HUES64 (cell line): Measurements from ENCODE around the gene FZR1.
"Not testable (repeated sequence)": the region's sequence is repeated elsewhere in the genome, so short reads cannot be mapped to it uniquely, and the experiment has no call there.

Experiments used
- H3K27ac ChIP-seq: 2 replicates; pipeline ENCODE4 v1.7.0; 2013; ENCODE audit warnings: low read depth, low read length, inconsistent platforms
- H3K27me3 ChIP-seq: 2 replicates; pipeline ENCODE4 v1.6.1; 2013; ENCODE audit warnings: mild to moderate bottlenecking, low read length; ENCODE audit not compliant: insufficient read depth
- H3K36me3 ChIP-seq: 2 replicates; pipeline ENCODE4 v1.6.1; 2013; ENCODE audit warnings: mild to moderate bottlenecking, low read length; ENCODE audit not compliant: insufficient read depth
- H3K4me1 ChIP-seq: 2 replicates; pipeline ENCODE4 v1.6.1; 2013; ENCODE audit warnings: mild to moderate bottlenecking, low read length, moderate library complexity; ENCODE audit not compliant: insufficient read depth
- H3K4me3 ChIP-seq: 2 replicates; pipeline ENCODE4 v1.5.1; 2013; ENCODE audit warnings: mild to moderate bottlenecking, low read length, moderate library complexity
- H3K9ac ChIP-seq: 2 replicates; pipeline ENCODE4 v1.6.1; 2013; ENCODE audit warnings: mild to moderate bottlenecking, low read depth, low read length
- H3K9me3 ChIP-seq: 2 replicates; pipeline ENCODE4 v1.6.1; 2013; ENCODE audit warnings: low read depth, low read length; ENCODE audit not compliant: insufficient read depth
- WGBS: fragments of 150-250, 120-280 bp; methylation state at CpG from one replicate; pipeline ENCODE4 v1.1.7; 2013; ENCODE audit warnings: missing lambda C conversion rate; 5-methylcytosine and 5-hydroxymethylcytosine counted together

Gene FZR1

DNA sequence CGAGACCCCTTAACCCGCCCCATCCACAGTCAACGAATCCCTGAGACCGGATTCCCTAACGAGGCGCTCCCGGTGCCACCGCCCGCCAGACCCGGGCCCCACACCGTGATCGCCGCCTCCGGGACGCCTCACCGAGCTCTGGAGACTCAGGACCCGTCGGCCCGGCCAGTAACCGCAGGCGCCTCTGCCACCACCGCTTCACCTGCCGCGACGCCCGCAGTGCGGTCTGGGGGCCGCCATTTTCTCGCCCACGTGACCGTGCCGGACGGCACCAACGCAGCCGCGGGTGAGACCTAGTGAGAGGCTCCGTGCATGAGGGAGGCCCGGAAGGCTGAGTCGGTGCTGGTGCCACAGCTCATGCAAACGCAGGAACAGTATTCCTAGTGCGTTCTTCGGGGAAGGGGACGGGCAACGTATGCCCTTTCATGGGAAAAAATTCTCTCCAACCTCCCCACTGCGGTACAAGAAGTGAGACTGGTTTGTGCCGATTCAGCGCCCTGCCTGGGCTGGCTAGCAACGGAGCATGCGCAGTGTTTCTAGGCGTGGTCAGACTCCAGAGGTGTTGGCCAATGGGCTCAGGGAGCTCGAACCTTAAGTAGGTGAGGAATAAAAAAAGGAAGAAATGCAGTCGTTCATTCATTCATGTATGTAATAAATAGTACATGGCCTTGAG is 5.5 kb upstream of the FZR1 start, which contains the start of gene DOHH:
TSS of gene DOHH (minus strand) at position 246 of the 673 bp plus-strand sequence. CDS start 3,860 bp downstream, outside the sequence.
- Histone ChIP-seq H3K27ac (peak within 1 kb of the TSS; percentile 97), H3K4me3 (peak within 1 kb of the TSS; percentile 96), H3K9ac (peak within 1 kb of the TSS; percentile 98), H3K4me1 (no peaks in the 10 kb centered on the region; the same call in 1 of the 2 replicates), H3K27me3 (no peaks in the 10 kb centered on the region), H3K9me3 (no peaks in the 10 kb centered on the region), H3K36me3 (peaks cover 19% of the 10 kb centered on the region)
- WGBS: under 1% methylated on average over 52 of the region's 52 CpGs

DNA sequence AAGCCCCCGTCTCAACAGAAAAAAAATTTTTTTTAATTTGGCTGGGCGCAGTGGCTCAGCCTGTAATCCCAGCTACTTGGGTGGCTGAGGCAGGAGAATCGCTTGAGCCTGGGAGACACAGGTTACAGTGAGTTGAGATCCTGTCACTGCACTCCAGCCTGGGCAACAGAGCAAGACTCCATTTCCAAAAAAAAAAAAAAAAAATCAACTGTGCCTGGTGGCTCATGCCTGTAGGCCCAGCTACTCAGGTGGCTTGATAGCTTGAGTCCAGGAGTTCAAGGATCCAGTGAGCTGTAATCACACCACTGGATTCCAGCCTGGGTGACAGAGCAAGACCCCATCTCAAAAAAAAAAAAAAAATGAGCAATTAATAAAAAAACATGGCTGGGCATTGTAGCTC is 4.3 kb upstream of the FZR1 start:
- H3K27ac ChIP-seq: no peak overlapping the region
- no peaks in the 10 kb centered on the region for H3K27me3 ChIP-seq
- no peak overlapping the region for H3K4me3 ChIP-seq
- H3K9ac ChIP-seq: no peak overlapping the region
- no peaks in the 10 kb centered on the region; the same call in 1 of the 2 replicates for H3K4me1 ChIP-seq
- no peaks in the 10 kb centered on the region for H3K9me3 ChIP-seq
- H3K36me3 ChIP-seq: peaks cover 7% of the 10 kb centered on the region
- WGBS: 95% methylated on average over 3 of the region's 3 CpGs

DNA sequence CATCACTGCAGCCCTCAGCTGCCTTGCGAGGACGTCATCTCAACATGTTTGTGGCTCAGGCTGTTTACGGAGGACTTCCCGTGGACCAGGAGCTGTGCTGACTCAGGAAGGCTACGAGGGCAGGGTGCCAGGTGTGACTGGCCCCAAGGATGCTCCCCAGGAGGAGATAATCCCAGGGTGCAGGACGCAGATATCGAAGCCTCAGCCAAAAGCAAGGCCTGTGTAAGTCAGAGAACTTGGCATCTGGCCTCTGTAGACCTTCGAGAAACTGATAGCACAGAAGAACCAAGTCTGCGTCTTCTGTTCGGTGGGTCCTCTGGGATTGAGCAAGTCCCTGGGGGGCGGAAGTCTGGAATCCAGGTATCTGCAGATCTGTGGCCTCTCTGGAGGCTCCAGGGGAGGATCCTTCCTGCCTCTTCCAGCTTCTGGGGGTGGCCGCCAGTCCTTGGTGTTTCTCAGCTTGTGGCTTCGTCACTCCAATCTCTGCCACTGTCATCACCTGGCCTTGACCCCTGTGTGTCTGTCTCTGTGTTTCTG is 3.0 kb upstream of the FZR1 start:
- 91% methylated on average over 13 of the region's 13 CpGs for WGBS
- H3K4me1 ChIP-seq: peaks cover 2% of the 10 kb centered on the region; the same call in 1 of the 2 replicates
- H3K27me3 ChIP-seq: no peaks in the 10 kb centered on the region
- H3K9ac ChIP-seq: no peak overlapping the region
- no peak overlapping the region for H3K27ac ChIP-seq
- H3K36me3 ChIP-seq: no peaks in the 10 kb centered on the region
- no peaks in the 10 kb centered on the region for H3K9me3 ChIP-seq
- no peak overlapping the region for H3K4me3 ChIP-seq

DNA sequence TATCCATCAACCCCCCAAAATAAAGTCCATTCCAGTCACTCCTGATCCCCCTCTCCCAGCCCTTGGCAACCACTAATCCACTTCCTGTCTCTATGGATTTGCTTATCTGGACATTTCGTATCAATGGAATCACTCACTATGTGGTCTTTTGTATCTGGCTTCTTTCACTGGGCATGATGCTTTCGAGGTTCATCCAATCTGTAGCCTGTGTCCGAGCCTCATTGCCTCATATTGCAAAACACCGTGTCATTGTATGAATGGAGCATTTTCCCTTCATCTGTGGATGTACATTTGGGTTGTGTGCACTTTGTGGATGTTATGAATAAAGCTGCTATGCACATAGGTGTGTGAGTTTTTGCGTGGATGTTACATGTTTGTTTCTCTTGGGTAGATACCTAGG is 1.4 kb upstream of the FZR1 start:
- Histone ChIP-seq H3K9ac (no peak overlapping the region), H3K4me1 (peaks cover 2% of the 10 kb centered on the region; the same call in 1 of the 2 replicates), H3K4me3 (no peak overlapping the region), H3K27ac (no peak overlapping the region), H3K36me3 (peaks cover 9% of the 10 kb centered on the region; the same call in 1 of the 2 replicates), H3K27me3 (no peaks in the 10 kb centered on the region), H3K9me3 (no peaks in the 10 kb centered on the region)
- WGBS: 93% methylated on average over 5 of the region's 5 CpGs

DNA sequence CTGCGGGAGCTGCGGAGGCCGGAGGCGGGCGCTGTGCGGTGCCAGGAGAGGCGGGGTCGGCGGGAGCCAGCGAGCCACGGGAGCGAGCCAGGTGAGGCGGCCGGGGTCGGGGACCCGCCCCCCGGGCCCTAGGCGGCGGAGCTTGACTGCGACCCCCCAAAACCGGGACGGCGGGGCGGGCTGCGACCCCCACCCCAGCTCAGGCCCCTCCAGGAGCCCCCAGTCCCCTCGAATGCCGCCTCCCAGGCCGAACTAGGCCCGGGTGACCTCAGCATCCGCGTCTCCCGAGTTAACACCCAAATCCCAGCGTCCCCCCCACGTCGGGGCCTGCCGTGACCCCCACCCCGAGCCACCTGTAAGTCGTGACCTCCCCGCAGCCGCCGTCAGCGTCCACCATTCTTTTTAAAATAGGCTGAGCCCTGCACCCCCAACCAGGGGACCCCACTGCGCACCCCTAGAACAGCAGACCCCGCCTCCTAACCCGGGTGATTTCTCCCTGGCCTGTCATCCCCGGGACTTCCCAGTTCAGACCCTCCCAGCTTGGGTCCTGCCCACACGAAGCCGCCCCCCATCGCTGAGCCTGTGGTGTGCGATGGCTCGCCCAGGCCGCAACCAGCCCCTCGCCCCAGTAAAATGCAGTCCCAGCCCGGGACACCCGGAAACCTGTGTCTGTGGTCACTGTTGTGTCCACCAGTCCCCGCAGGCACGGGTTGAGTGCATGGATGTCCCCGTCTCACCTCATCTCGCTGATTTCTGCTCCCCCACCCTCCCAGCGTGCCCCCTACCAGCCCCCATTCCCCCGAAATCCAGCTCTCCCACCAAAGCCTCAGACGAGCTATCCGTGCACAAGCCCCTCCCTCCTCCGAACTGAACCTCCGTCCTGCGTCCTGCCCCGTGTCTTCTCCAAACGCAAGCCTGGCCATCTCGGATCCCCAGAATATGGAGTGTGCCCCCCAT is 551 bp downstream of the FZR1 start:
- Histone ChIP-seq H3K4me1 (peaks cover 2% of the 10 kb centered on the region; the same call in 1 of the 2 replicates), H3K27ac (peak overlapping the region; percentile 28; the same call in 1 of the 2 replicates)

DNA sequence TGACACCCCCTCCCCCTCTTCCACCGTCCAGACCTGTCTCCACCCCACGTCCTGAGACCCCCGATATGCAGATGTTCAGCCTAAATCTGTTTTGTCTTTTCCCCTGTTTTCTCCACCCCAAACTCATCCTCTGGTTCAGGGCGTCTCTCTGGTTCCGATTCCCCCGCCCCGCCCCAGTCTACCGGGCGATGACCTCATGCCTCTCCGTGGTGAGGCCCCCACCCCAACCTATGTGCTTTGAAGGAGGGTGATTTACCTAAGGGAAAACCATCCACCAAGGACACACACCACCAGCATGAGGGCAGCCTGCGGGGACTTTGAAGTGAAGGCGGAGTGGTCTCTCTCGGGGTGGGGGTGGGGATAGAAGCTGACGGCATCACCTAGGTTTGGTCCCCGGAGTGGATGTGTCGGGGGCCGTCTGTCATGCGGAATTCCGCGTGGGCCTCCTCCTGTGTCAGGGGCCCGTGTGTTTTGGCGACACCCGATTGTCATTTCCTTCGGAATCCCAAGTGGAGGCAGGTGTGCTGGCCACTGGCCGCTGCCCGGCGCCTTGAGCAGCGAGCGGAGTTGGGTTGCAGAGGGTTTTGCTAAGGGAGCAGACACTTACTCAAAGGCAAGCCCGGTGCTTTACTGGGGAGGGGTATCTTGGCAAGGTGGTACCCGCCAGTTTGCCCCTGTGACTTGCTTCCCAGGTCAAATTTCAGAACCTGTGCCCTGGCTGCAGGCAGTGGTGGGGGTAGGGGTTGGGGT is 1.4 kb downstream of the FZR1 start:
- Histone ChIP-seq H3K4me3 (peak overlapping the region; percentile 72), H3K27me3 (no peaks in the 10 kb centered on the region), H3K27ac (no peak overlapping the region), H3K9me3 (no peaks in the 10 kb centered on the region), H3K36me3 (peaks cover 19% of the 10 kb centered on the region; the same call in 1 of the 2 replicates), H3K9ac (peak overlapping the region; percentile 42; the same call in 1 of the 2 replicates), H3K4me1 (peaks cover 2% of the 10 kb centered on the region; the same call in 1 of the 2 replicates)
- 12% methylated on average over 26 of the region's 31 CpGs for WGBS

More for the DNA sequence above, 551 bp downstream of the FZR1 start:
- Histone ChIP-seq H3K9me3 (no peaks in the 10 kb centered on the region), H3K36me3 (peaks cover 19% of the 10 kb centered on the region; the same call in 1 of the 2 replicates), H3K9ac (peak overlapping the region; percentile 70), H3K4me3 (peak overlapping the region; percentile 72), H3K27me3 (no peaks in the 10 kb centered on the region)
- WGBS: under 1% methylated on average over 69 of the region's 69 CpGs

DNA sequence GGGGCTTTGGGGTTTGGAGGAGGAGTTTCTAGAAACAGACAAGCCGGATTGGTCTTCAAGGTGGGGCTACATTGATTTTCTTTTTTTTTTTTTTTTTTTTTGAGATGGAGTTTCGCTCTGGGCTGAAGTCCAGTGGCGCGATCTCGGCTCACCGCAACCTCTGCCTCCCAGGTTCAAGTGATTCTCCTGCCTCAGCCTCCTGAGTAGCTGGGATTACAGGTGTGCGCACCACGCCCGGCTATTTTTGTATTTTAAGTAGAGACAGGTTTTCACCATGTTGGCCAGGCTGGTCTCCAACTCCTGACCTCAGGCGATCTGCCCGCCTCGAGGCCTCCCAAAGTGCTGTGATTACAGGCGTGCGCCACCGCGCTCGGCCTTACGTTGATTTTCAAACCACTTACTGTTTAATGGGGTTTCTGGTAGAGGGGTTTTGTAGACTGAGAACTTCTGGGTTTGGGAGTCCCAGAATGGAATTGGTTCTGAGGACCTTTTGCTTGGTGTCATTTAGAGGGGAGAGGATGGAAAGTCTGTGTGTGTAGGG is 2.1 kb downstream of the FZR1 start:
- H3K9ac ChIP-seq, H3K4me3 ChIP-seq, H3K9me3 ChIP-seq, H3K4me1 ChIP-seq, H3K27ac ChIP-seq, H3K27me3 ChIP-seq: not testable (repeated sequence)
- H3K36me3 ChIP-seq: peaks cover 19% of the 10 kb centered on the region; the same call in 1 of the 2 replicates
- 93% methylated on average over 18 of the region's 18 CpGs for WGBS

DNA sequence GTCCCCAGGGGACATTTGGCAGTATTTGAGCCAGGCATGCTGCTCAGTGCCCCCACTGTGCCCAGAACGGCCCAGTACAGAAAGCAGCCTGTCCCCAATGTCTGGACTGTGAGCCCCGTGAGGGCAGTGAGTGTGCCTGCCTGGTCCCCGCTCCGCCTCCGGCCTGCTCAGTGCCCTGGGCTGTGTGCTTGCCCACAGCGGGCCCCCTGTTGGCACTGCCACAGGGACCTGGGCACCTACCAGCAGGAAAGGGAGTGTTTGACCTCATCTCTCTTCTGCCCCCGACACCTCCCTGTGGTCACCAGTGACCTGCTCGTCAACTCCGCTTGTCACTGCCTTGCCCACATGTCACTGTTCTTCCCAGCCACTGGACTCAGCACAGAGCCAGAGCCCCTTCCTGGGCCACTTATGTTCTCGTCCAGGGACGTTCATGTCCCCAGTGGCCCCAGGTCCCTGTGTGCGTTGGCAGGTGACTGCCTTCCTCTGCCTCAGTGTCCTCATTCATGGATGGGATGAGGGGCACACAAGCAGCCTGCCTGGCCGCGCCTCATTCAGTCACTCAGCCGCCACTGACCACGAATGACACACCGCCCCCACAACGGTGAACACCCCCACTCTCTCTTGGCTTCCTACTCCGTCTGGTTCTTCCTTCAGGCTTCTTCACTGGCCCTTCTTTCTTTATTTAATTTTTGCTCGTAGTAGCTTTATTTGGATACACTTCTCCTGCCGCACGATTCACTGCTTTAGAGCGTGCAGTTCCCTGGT is 2.8 kb downstream of the FZR1 start:
- no peak overlapping the region for H3K27ac ChIP-seq
- 95% methylated on average over 23 of the region's 23 CpGs for WGBS

DNA sequence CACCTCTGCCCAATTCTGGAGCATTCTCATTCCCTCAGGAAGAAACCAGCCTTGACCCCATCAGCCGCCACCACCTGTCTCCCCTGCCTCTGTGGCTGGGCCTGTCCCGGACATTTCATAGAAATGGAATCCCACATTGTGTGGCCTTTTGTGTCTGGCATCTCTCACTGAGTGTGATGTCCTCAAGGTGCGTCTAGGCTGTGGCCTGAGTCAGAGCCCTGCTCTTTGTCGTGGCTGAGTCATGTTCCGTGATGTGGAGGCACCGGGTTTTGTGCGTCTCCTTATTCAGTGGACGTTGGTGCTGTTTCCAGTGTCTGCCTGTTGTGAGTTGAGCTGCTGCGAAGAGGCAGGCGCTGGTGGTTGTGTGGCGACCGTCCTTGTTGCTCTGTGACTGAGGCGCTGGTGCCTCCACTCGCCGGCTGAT is 3.5 kb downstream of the FZR1 start:
- Histone ChIP-seq H3K9me3 (no peaks in the 10 kb centered on the region), H3K27ac (no peak overlapping the region), H3K4me3 (no peak overlapping the region), H3K9ac (no peak overlapping the region), H3K27me3 (no peaks in the 10 kb centered on the region), H3K4me1 (peaks cover 2% of the 10 kb centered on the region; the same call in 1 of the 2 replicates), H3K36me3 (peaks cover 19% of the 10 kb centered on the region; the same call in 1 of the 2 replicates)
- WGBS: 94% methylated on average over 15 of the region's 15 CpGs

More for the DNA sequence above, 2.8 kb downstream of the FZR1 start:
- Histone ChIP-seq H3K9ac (no peak overlapping the region), H3K4me1 (peaks cover 2% of the 10 kb centered on the region; the same call in 1 of the 2 replicates), H3K27me3 (no peaks in the 10 kb centered on the region), H3K9me3 (no peaks in the 10 kb centered on the region), H3K36me3 (peaks cover 19% of the 10 kb centered on the region; the same call in 1 of the 2 replicates), H3K4me3 (no peak overlapping the region)
